Keratinocyte (primary cell): ENCODE results near the gene GBP3. TPM values are rescaled to one million over a fixed set of nuclear protein-coding genes. Genes with fewer than 3 reads are reported as not detected.

Source experiments
- DNase-seq: peaks from one replicate; pipeline ENCODE4 v3.0.0-alpha.2; 2011; ENCODE audit warnings: low read depth, missing footprints, low spot score
- FAIRE-seq: peaks from 2 replicates; lab custom pipeline; 2011; peaks lifted over from hg19 to GRCh38; lab: Jason Lieb, UNC
- H2AFZ ChIP-seq: 2 replicates; pipeline ENCODE4 v1.6.0; 2012; ENCODE audit warnings: low read length, control low read depth, inconsistent platforms; ENCODE audit not compliant: control insufficient read depth
- H3K27ac ChIP-seq: 2 replicates; pipeline ENCODE4 v1.5.1; 2011; ENCODE audit warnings: low read length; ENCODE audit not compliant: control insufficient read depth, insufficient read depth
- H3K27me3 ChIP-seq: 3 replicates; pipeline ENCODE4 v1.6.0; 2011; ENCODE audit warnings: low read length; ENCODE audit not compliant: control insufficient read depth, insufficient read depth; ENCODE audit errors: extremely low read depth
- H3K36me3 ChIP-seq, 2 experiments: 2 replicates in 1 of 2; 3 replicates in 1 of 2; pipeline ENCODE4 v1.5.1; 2011; ENCODE audit warnings: low read length in 2 of 2, mild to moderate bottlenecking in 1 of 2; ENCODE audit not compliant: control insufficient read depth in 2 of 2, insufficient read depth in 2 of 2; ENCODE audit errors: extremely low read depth in 1 of 2
- H3K4me1 ChIP-seq: 3 replicates; pipeline ENCODE4 v1.5.1; 2011; ENCODE audit warnings: low read length; ENCODE audit not compliant: control insufficient read depth, insufficient read depth; ENCODE audit errors: extremely low read depth
- H3K4me2 ChIP-seq: 3 replicates; pipeline ENCODE4 v1.6.0; 2011; ENCODE audit warnings: low read depth, low read length; ENCODE audit not compliant: control insufficient read depth, insufficient read depth; ENCODE audit errors: extremely low read depth
- H3K4me3 ChIP-seq, 3 experiments: fragments of 200-600 bp in 1 of 3; sonication (generic) in 1 of 3; 2 replicates in 2 of 3; 3 replicates in 1 of 3; pipeline ENCODE4 v1.5.1; 2011 to 2016; ENCODE audit warnings: low read length in 3 of 3, mild to moderate bottlenecking in 3 of 3, control low read depth in 2 of 3, inconsistent platforms in 1 of 3, low read depth in 1 of 3, mixed read lengths in 1 of 3, mixed run types in 1 of 3, moderate library complexity in 1 of 3; ENCODE audit not compliant: control insufficient read depth in 2 of 3, insufficient read depth in 2 of 3; ENCODE audit errors: extremely low read depth in 1 of 3
- H3K79me2 ChIP-seq: 2 replicates; pipeline ENCODE4 v1.6.0; 2012; ENCODE audit warnings: low read length; ENCODE audit not compliant: control insufficient read depth, insufficient read depth
- H3K9ac ChIP-seq: 3 replicates; pipeline ENCODE4 v1.6.0; 2011; ENCODE audit warnings: low read length; ENCODE audit not compliant: control insufficient read depth, insufficient read depth; ENCODE audit errors: extremely low read depth
- H3K9me1 ChIP-seq: 3 replicates; pipeline ENCODE4 v1.6.0; 2011; ENCODE audit warnings: low read length; ENCODE audit not compliant: control insufficient read depth, insufficient read depth; ENCODE audit errors: extremely low read depth
- H3K9me3 ChIP-seq: 2 replicates; pipeline ENCODE4 v1.5.1; 2012; ENCODE audit warnings: low read depth, low read length; ENCODE audit not compliant: control insufficient read depth
- H4K20me1 ChIP-seq: 3 replicates; pipeline ENCODE4 v1.6.0; 2011; ENCODE audit warnings: low read length; ENCODE audit not compliant: control insufficient read depth, insufficient read depth; ENCODE audit errors: extremely low read depth
- EZH2 ChIP-seq: IDR thresholded peaks from one replicate; pipeline ENCODE4 v1.6.1; 2012; ENCODE audit warnings: inconsistent platforms, mild to moderate bottlenecking, low read length, moderate library complexity
- dilution Hi-C: fragments of 300-500 bp; cut with MboI; formaldehyde crosslinking; loops from one replicate; pipeline ENCODE4 v1.7.0; 2020; ENCODE audit warnings: low sequenced_read_pairs; ENCODE audit not compliant: extremely low pct_ligation_motif_present
- polyA plus RNA-seq, 5 experiments: library from polyadenylated mRNA; depleted of rRNA in 3 of 5; stranded (reverse) in 3 of 5; stranded (forward) in 1 of 5; unstranded in 1 of 5; fragments of >200 nt; gene quantifications; 1 replicate in 1 of 5; 2 replicates in 3 of 5; 3 replicates in 1 of 5; pipeline versions ENCODE4 v1.2.1 to v1.2.3, GENCODE V29; 2011 to 2012; ENCODE audit warnings: missing spikeins in 2 of 5, low read depth in 1 of 5, low replicate concordance in 1 of 5
- TF ChIP-seq, protein P1 (sequence below), 3 experiments: IDR thresholded peaks in 1 of 3; conservative IDR thresholded peaks in 1 of 3; optimal IDR thresholded peaks in 1 of 3; 2 replicates in 2 of 3; 3 replicates in 1 of 3; pipeline versions ENCODE3 to v1.5.1; 2011; ENCODE audit warnings: low read length in 3 of 3, mild to moderate bottlenecking in 3 of 3, moderate library complexity in 2 of 3, control low read depth in 1 of 3, inconsistent platforms in 1 of 3; ENCODE audit not compliant: insufficient read depth in 2 of 3; ENCODE audit errors: extremely low read depth in 1 of 3

The GBP3 gene
- polyA plus RNA-seq, 1 donor (not counting 4 experiments of a cell fraction or from before 2014, with no cell fraction given) = 42.6 TPM

DNA sequence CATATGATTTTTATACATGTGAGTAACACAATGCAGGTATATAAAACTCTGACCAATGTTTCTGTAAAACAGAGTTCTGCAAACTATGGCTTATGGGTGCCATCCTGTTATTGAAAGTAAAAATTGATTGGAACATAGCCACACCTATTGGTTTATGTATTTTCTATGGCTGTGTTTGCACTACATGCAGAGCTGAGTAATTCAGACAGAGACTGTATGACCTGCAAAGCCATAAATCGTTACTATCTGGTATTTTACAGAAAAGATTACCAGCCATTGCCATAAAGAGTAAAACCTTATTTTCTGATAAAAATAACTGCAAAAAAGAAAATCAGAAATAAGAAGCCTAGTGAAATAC lies 29.3 kb upstream of the GBP3 start:
- no peak overlapping the region for H3K27ac ChIP-seq
- TF ChIP-seq, protein P1, sequence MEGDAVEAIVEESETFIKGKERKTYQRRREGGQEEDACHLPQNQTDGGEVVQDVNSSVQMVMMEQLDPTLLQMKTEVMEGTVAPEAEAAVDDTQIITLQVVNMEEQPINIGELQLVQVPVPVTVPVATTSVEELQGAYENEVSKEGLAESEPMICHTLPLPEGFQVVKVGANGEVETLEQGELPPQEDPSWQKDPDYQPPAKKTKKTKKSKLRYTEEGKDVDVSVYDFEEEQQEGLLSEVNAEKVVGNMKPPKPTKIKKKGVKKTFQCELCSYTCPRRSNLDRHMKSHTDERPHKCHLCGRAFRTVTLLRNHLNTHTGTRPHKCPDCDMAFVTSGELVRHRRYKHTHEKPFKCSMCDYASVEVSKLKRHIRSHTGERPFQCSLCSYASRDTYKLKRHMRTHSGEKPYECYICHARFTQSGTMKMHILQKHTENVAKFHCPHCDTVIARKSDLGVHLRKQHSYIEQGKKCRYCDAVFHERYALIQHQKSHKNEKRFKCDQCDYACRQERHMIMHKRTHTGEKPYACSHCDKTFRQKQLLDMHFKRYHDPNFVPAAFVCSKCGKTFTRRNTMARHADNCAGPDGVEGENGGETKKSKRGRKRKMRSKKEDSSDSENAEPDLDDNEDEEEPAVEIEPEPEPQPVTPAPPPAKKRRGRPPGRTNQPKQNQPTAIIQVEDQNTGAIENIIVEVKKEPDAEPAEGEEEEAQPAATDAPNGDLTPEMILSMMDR (optimal IDR thresholded peaks at IDR 0.05 in 1 of 3, IDR thresholded peaks at IDR 0.05 in 1 of 3, conservative IDR thresholded peaks at IDR 0.05 in 1 of 3; ENCODE audit: extremely low read depth in 1 of 3, insufficient read depth in 2 of 3, low read length in 3 of 3) = no peak
- no peak for TF ChIP-seq EZH2
- no peak overlapping the region for H2AFZ ChIP-seq
- peaks cover 14% of the 10 kb centered on the region for H3K4me1 ChIP-seq
- H3K36me3 ChIP-seq = no peaks in the 10 kb centered on the region
- DNase-seq (no peak), FAIRE-seq (no peak)
- H3K27me3 ChIP-seq = no peaks in the 10 kb centered on the region
- no peak overlapping the region for H3K9ac ChIP-seq
- H3K9me3 ChIP-seq = no peaks in the 10 kb centered on the region
- no peaks in the 10 kb centered on the region for H3K79me2 ChIP-seq
- dilution Hi-C loops = no loop called here
- no peak overlapping the region for H3K4me2 ChIP-seq
- no peak overlapping the region for H3K4me3 ChIP-seq
- H4K20me1 ChIP-seq = no peaks in the 10 kb centered on the region
- no peaks in the 10 kb centered on the region for H3K9me1 ChIP-seq

- H2AFZ ChIP-seq = no peak overlapping the region
- no peak overlapping the region for H3K4me2 ChIP-seq
- H3K27me3 ChIP-seq = no peaks in the 10 kb centered on the region
- TF ChIP-seq, protein P1 (optimal IDR thresholded peaks at IDR 0.05 in 1 of 3, IDR thresholded peaks at IDR 0.05 in 1 of 3, conservative IDR thresholded peaks at IDR 0.05 in 1 of 3; ENCODE audit: extremely low read depth in 1 of 3, insufficient read depth in 2 of 3, low read length in 3 of 3) = no peak
- no peak for TF ChIP-seq EZH2
- DNase-seq (no peak), FAIRE-seq (no peak)
- no peaks in the 10 kb centered on the region for H4K20me1 ChIP-seq
- no peak overlapping the region for H3K9ac ChIP-seq
- no peaks in the 10 kb centered on the region for H3K36me3 ChIP-seq
- H3K9me1 ChIP-seq = no peaks in the 10 kb centered on the region
- no peaks in the 10 kb centered on the region for H3K9me3 ChIP-seq
- H3K4me3 ChIP-seq = no peak overlapping the region
- dilution Hi-C loops = no loop called here
- peaks cover 14% of the 10 kb centered on the region for H3K4me1 ChIP-seq
- H3K27ac ChIP-seq = no peak overlapping the region
- H3K79me2 ChIP-seq = no peaks in the 10 kb centered on the region
These were observed 28.8 kb upstream of the GBP3 start for GRCh38 chr1:89051300-89051954.
